OCI-LY7 (cell line): ENCODE data around the gene EARS2. TPM values are rescaled to one million over a fixed set of nuclear protein-coding genes. Genes with fewer than 3 reads are reported as not detected.

Source experiments
- BruUV-seq: library from RNA; stranded (reverse); fragments of 400-500 nt; replicated peaks from 2 replicates; lab custom pipeline; 2021; lab: Mats Ljungman, UMichigan
- CTCF ChIA-PET: fragments of 300-600 bp; sonication (Branson Sonifier 250); formaldehyde crosslinking; loops from one replicate; lab custom pipeline; 2022; ENCODE audit warnings: antibody characterized with exemption; ENCODE audit not compliant: unreplicated experiment; lab: Charles Lee
- POLR2A ChIA-PET: fragments of 300-600 bp; sonication (Branson Sonifier 250); formaldehyde crosslinking; loops from one replicate; lab custom pipeline; 2022; ENCODE audit warnings: antibody characterized with exemption; lab: Charles Lee
- DNase-seq: peaks from one replicate; pipeline ENCODE4 v3.0.0-alpha.2; 2015; ENCODE audit warnings: low spot score
- H2AFZ ChIP-seq: fragments of 200-600 bp; sonication (generic), shearing (Covaris generic); 2 replicates; pipeline ENCODE4 v1.6.1; 2014; ENCODE audit warnings: mild to moderate bottlenecking, antibody characterized with exemption, low read length, moderate library complexity
- H3K27ac ChIP-seq: fragments of 200-600 bp; sonication (generic); 2 replicates; pipeline ENCODE4 v1.5.1; 2014; ENCODE audit warnings: mixed run types, low read depth, mild to moderate bottlenecking, moderate library complexity, low read length, inconsistent platforms; ENCODE audit not compliant: poor library complexity, severe bottlenecking
- H3K36me3 ChIP-seq: fragments of 200-600 bp; sonication (generic); 2 replicates; pipeline ENCODE4 v1.6.1; 2014; ENCODE audit warnings: mild to moderate bottlenecking, antibody characterized with exemption, low read length, moderate library complexity, mixed read lengths; ENCODE audit not compliant: insufficient read depth
- H3K4me1 ChIP-seq: fragments of 200-600 bp; sonication (generic); 2 replicates; pipeline ENCODE4 v1.5.1; 2014; ENCODE audit warnings: mild to moderate bottlenecking, low read length; ENCODE audit not compliant: insufficient read depth, poor library complexity, severe bottlenecking
- H3K4me2 ChIP-seq: fragments of 200-600 bp; sonication (generic); 2 replicates; pipeline ENCODE4 v1.6.1; 2014; ENCODE audit warnings: mild to moderate bottlenecking, low read length
- H3K4me3 ChIP-seq: fragments of 200-600 bp; sonication (generic); 2 replicates; pipeline ENCODE4 v1.5.1; 2014; ENCODE audit warnings: mild to moderate bottlenecking, low read depth, low read length; ENCODE audit not compliant: poor library complexity, severe bottlenecking
- H3K79me2 ChIP-seq: fragments of 200-600 bp; sonication (generic); 2 replicates; pipeline ENCODE4 v1.6.1; 2016; ENCODE audit warnings: low read depth, mild to moderate bottlenecking, low read length, moderate library complexity, mixed read lengths; ENCODE audit not compliant: insufficient read depth
- H3K9me2 ChIP-seq: fragments of 200-600 bp; sonication (generic); 2 replicates; pipeline ENCODE4 v1.6.1; 2016; ENCODE audit warnings: mild to moderate bottlenecking, low read length, mixed read lengths; ENCODE audit not compliant: insufficient read depth
- H3K9me3 ChIP-seq: fragments of 200-600 bp; sonication (generic); 2 replicates; pipeline ENCODE4 v1.6.1; 2014; ENCODE audit warnings: mild to moderate bottlenecking, mixed run types, low read length, mixed read lengths
- H4K20me1 ChIP-seq: fragments of 200-600 bp; sonication (generic); 2 replicates; pipeline ENCODE4 v1.6.1; 2014; ENCODE audit warnings: mild to moderate bottlenecking, antibody characterized with exemption, low read length, moderate library complexity, mixed read lengths; ENCODE audit not compliant: insufficient read depth
- EZH2phosphoT487 ChIP-seq: fragments of 200-600 bp; sonication (generic); IDR thresholded peaks from 2 replicates; pipeline ENCODE4 v1.6.1; 2018; ENCODE audit warnings: low read depth, borderline replicate concordance, mild to moderate bottlenecking, mixed run types, antibody characterized with exemption, low read length, moderate library complexity, mixed read lengths
- intact Hi-C: fragments of 100-400 bp; cut with micrococcal nuclease; formaldehyde crosslinking; loops from one replicate; pipeline ENCODE4 v1.10.0; 2022; ENCODE audit not compliant: unreplicated experiment
- total RNA-seq, 2 experiments: library from RNA; depleted of rRNA in 1 of 2; stranded (reverse); fragments of >200 nt in 1 of 2; shearing (Covaris generic) in 1 of 2; gene quantifications; 2 replicates each; pipeline ENCODE4 v1.2.3, GENCODE V29; 2014 to 2022
- TF ChIP-seq, protein P1 (sequence below): fragments of 200-600 bp; sonication (generic); conservative IDR thresholded peaks from 2 replicates; pipeline ENCODE4 v1.5.1; 2014; ENCODE audit warnings: mild to moderate bottlenecking, antibody characterized with exemption, low read length, moderate library complexity, mixed read lengths

EARS2 gene
- total RNA-seq, 2 experiments from 2014 or later: 38.5 to 42.1 TPM

DNA sequence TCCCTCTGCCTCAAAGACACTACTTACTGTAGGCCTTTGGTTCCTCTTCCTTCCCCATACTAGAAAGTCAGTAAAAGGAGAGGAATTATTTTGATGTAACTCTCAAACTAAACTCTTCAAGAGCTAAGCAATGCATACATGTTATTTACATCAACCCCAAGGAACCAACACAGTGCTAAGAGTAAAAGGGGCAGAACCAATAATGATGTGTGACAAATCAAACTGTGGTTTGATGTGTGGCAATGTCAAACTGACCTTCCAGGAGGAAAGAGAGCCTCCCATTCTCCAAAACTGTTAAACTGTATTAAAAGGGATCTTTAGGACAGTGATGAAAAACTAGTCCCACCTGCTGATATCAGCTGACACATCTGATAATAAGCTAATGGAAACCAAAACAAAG is 23.2 kb upstream of the EARS2 start:
- Histone ChIP-seq H3K27ac (no peak overlapping the region), H3K9me2 (no peaks in the 10 kb centered on the region), H3K79me2 (no peaks in the 10 kb centered on the region), H2AFZ (no peak overlapping the region), H3K4me1 (no peaks in the 10 kb centered on the region), H3K36me3 (peaks cover 66% of the 10 kb centered on the region), H3K4me3 (no peak overlapping the region), H4K20me1 (no peaks in the 10 kb centered on the region), H3K9me3 (no peaks in the 10 kb centered on the region), H3K4me2 (no peak overlapping the region)
- ChIA-PET POLR2A (no interaction called here), CTCF (no interaction called here)
- TF ChIP-seq, protein P1, sequence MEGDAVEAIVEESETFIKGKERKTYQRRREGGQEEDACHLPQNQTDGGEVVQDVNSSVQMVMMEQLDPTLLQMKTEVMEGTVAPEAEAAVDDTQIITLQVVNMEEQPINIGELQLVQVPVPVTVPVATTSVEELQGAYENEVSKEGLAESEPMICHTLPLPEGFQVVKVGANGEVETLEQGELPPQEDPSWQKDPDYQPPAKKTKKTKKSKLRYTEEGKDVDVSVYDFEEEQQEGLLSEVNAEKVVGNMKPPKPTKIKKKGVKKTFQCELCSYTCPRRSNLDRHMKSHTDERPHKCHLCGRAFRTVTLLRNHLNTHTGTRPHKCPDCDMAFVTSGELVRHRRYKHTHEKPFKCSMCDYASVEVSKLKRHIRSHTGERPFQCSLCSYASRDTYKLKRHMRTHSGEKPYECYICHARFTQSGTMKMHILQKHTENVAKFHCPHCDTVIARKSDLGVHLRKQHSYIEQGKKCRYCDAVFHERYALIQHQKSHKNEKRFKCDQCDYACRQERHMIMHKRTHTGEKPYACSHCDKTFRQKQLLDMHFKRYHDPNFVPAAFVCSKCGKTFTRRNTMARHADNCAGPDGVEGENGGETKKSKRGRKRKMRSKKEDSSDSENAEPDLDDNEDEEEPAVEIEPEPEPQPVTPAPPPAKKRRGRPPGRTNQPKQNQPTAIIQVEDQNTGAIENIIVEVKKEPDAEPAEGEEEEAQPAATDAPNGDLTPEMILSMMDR: no peak
- no peak for TF ChIP-seq EZH2phosphoT487
- BruUV-seq: no TSS peak
- DNase-seq: no peak
- intact Hi-C loops: no loop called here

DNA sequence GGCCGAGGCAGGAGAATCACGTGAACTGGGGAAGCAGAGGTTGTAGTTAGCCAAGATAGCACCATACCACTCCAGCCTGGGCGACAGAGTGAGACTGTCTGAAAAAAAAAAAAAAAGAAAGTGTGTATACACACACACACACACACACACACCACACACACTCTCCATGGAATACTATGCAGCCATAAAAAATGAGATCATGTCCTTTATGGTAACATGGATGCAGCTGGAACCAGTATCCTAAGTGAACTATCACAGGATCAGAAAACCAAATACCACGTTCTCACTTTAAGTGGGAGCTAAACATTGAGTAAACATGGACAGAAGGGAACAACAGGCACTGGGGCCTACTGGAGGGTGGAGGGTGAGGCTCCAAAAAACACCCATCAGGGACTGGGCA is 22.2 kb upstream of the EARS2 start:
- intact Hi-C loops: no loop called here
- H3K36me3 ChIP-seq: peaks cover 60% of the 10 kb centered on the region
- H3K4me2 ChIP-seq: no peak overlapping the region
- DNase-seq: no peak
- no peaks in the 10 kb centered on the region for H4K20me1 ChIP-seq
- no peak overlapping the region for H3K27ac ChIP-seq
- H3K4me3 ChIP-seq: no peak overlapping the region
- no peaks in the 10 kb centered on the region for H3K9me2 ChIP-seq
- TF ChIP-seq, protein P1: no peak
- no peak for TF ChIP-seq EZH2phosphoT487
- no peak overlapping the region for H2AFZ ChIP-seq
- no TSS peak for BruUV-seq
- H3K79me2 ChIP-seq: no peaks in the 10 kb centered on the region
- CTCF ChIA-PET: no interaction called here
- POLR2A ChIA-PET: no interaction called here
- H3K9me3 ChIP-seq: no peaks in the 10 kb centered on the region
- no peaks in the 10 kb centered on the region for H3K4me1 ChIP-seq

GRCh38 chr16:23578101-23578830 is 21.1 kb upstream of the EARS2 start:
- Histone ChIP-seq H3K79me2 (no peaks in the 10 kb centered on the region), H4K20me1 (no peaks in the 10 kb centered on the region), H2AFZ (no peak overlapping the region), H3K4me1 (peaks cover 6% of the 10 kb centered on the region), H3K4me3 (no peak overlapping the region), H3K36me3 (peaks cover 57% of the 10 kb centered on the region), H3K9me2 (no peaks in the 10 kb centered on the region), H3K9me3 (no peaks in the 10 kb centered on the region), H3K27ac (no peak overlapping the region), H3K4me2 (no peak overlapping the region)
- no peak for DNase-seq
- intact Hi-C loops: no loop called here
- CTCF ChIA-PET: no interaction called here
- TF ChIP-seq, protein P1: no peak
- no peak for TF ChIP-seq EZH2phosphoT487
- POLR2A ChIA-PET: interaction anchor here (0.8 kb wide), 1 partner anchor 15 kb away, joined by 3 read pairs; no protein-coding TSS in a partner anchor
- BruUV-seq: TSS peak; percentile 41
